ENCODE data around the gene EFCAB3. TPM values are rescaled to one million over a fixed set of nuclear protein-coding genes. Genes with fewer than 3 reads are reported as not detected.
"Not testable (repeated sequence)": the region's sequence is repeated elsewhere in the genome, so short reads cannot be mapped to it uniquely, and the experiment has no call there.

Gene EFCAB3
- polyA plus RNA-seq, 2 of the 4 experiments (the other 2 are of a cell fraction), result not detected

DNA sequence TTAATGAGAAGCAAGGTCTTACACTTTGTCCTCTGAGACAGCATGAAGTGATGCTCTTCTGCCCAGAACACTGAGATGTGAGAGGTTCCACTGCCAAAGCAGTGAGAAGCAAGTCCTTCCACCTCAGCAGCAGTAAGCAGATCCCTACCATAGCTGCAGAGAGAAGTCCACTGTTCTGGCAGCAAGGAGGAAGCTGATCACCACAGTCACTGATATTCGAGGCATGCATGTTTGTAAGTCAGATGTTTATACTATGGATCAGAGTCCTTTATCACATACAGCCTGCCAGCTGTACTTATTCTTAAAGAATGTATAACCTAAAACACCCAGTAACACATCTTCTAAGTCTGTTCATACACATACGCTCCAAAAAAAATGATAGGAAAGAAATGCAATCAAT lies 25.1 kb downstream of the EFCAB3 start:
- H3K9me3 ChIP-seq, result 0 out of 3 replicates have a peak, but pooled peaks cover 2% of the 10 kb centered on the region
- 44% methylated on average over 2 of the region's 2 CpGs for WGBS (ENCODE audit: missing lambda C conversion rate)
- DNase-seq (ENCODE audit: low read depth in 1 of 2, low spot score in 1 of 2) (no peak), FAIRE-seq (no peak), ATAC-seq (peak; percentile 34 to 36; a peak in 2 of 6 replicates)
- TF ChIP-seq HOXB13 (CRISPR knock-in tag; IDR thresholded peaks at IDR 0.05; ENCODE audit: low read depth) (no peak), ZNF302 (CRISPR knock-in tag; IDR thresholded peaks at IDR 0.05) (no peak), POLR2A (IDR thresholded peaks at IDR 0.05; ENCODE audit: low read length) (no peak), MYC (IDR thresholded peaks at IDR 0.05; ENCODE audit: borderline replicate concordance, low read length) (no peak), EP300 (IDR thresholded peaks at IDR 0.05) (no peak), ZC3H11A (IDR thresholded peaks at IDR 0.05) (no peak), FOSL2 (IDR thresholded peaks at IDR 0.05) (no peak), FOSL2 (CRISPR knock-in tag; IDR thresholded peaks at IDR 0.05) (no peak), ZFP36 (IDR thresholded peaks at IDR 0.05; ENCODE audit: borderline replicate concordance, partially characterized antibody) (no peak), HEYL (CRISPR knock-in tag; IDR thresholded peaks at IDR 0.05) (no peak), HDAC2 (IDR thresholded peaks at IDR 0.05) (no peak), ESRRA (IDR thresholded peaks at IDR 0.05; ENCODE audit: borderline replicate concordance, low read length) (no peak), PHF8 (IDR thresholded peaks at IDR 0.05; ENCODE audit: borderline replicate concordance, low read depth) (no peak), SREBF2 (IDR thresholded peaks at IDR 0.05) (no peak)
- TF ChIP-seq, protein P1, sequence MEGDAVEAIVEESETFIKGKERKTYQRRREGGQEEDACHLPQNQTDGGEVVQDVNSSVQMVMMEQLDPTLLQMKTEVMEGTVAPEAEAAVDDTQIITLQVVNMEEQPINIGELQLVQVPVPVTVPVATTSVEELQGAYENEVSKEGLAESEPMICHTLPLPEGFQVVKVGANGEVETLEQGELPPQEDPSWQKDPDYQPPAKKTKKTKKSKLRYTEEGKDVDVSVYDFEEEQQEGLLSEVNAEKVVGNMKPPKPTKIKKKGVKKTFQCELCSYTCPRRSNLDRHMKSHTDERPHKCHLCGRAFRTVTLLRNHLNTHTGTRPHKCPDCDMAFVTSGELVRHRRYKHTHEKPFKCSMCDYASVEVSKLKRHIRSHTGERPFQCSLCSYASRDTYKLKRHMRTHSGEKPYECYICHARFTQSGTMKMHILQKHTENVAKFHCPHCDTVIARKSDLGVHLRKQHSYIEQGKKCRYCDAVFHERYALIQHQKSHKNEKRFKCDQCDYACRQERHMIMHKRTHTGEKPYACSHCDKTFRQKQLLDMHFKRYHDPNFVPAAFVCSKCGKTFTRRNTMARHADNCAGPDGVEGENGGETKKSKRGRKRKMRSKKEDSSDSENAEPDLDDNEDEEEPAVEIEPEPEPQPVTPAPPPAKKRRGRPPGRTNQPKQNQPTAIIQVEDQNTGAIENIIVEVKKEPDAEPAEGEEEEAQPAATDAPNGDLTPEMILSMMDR (IDR thresholded peaks at IDR 0.05), result no peak
- TF ChIP-seq, protein P2, sequence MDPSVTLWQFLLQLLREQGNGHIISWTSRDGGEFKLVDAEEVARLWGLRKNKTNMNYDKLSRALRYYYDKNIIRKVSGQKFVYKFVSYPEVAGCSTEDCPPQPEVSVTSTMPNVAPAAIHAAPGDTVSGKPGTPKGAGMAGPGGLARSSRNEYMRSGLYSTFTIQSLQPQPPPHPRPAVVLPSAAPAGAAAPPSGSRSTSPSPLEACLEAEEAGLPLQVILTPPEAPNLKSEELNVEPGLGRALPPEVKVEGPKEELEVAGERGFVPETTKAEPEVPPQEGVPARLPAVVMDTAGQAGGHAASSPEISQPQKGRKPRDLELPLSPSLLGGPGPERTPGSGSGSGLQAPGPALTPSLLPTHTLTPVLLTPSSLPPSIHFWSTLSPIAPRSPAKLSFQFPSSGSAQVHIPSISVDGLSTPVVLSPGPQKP (IDR thresholded peaks at IDR 0.05; ENCODE audit: low read depth, low read length), result no peak
- TF ChIP-seq, protein P3, sequence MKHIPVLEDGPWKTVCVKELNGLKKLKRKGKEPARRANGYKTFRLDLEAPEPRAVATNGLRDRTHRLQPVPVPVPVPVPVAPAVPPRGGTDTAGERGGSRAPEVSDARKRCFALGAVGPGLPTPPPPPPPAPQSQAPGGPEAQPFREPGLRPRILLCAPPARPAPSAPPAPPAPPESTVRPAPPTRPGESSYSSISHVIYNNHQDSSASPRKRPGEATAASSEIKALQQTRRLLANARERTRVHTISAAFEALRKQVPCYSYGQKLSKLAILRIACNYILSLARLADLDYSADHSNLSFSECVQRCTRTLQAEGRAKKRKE (CRISPR knock-in tag; IDR thresholded peaks at IDR 0.05; ENCODE audit: low read depth), result no peak
- TF ChIP-seq, protein P4, sequence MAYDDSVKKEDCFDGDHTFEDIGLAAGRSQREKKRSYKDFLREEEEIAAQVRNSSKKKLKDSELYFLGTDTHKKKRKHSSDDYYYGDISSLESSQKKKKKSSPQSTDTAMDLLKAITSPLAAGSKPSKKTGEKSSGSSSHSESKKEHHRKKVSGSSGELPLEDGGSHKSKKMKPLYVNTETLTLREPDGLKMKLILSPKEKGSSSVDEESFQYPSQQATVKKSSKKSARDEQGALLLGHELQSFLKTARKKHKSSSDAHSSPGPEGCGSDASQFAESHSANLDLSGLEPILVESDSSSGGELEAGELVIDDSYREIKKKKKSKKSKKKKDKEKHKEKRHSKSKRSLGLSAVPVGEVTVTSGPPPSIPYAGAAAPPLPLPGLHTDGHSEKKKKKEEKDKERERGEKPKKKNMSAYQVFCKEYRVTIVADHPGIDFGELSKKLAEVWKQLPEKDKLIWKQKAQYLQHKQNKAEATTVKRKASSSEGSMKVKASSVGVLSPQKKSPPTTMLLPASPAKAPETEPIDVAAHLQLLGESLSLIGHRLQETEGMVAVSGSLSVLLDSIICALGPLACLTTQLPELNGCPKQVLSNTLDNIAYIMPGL (CRISPR knock-in tag; IDR thresholded peaks at IDR 0.05; ENCODE audit: borderline replicate concordance), result no peak
- TF ChIP-seq, protein P5, sequence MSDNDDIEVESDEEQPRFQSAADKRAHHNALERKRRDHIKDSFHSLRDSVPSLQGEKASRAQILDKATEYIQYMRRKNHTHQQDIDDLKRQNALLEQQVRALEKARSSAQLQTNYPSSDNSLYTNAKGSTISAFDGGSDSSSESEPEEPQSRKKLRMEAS (IDR thresholded peaks at IDR 0.05), result no peak
- no peak overlapping the region for H3K27ac ChIP-seq
- no peak overlapping the region for H3K4me2 ChIP-seq
- no peak overlapping the region for H3K4me3 ChIP-seq
- CTCF ChIA-PET, result interaction anchor here (0.6 to 2.3 kb wide), 3 partner anchors 16 to 230 kb away, joined by 3 to 12 read pairs (median 3); no protein-coding TSS in a partner anchor
- no peaks in the 10 kb centered on the region for H3K4me1 ChIP-seq
- POLR2A ChIA-PET, result no interaction called here

DNA sequence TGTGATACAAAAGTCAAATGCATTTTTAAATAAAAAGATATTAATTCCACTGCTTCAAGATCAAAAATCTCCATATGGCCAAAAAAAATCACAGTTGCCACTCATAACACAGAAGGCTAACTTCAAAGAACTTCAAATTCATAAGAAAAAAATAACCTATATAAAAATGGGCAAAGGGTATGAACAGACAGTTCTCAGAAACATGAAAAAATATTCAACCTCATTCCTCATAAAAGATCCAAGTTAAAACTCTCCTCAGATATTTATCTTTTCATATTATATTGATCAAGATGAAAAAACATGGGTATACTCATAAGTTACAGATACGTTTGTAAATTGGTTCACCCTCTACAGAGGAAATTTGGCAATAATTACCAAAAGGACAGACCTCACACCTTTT lies 32.7 kb downstream of the EFCAB3 start:
- H3K27ac ChIP-seq; DNase-seq (ENCODE audit: low read depth in 1 of 2, low spot score in 1 of 2); H3K4me3 ChIP-seq; H3K4me1 ChIP-seq; CTCF ChIA-PET; H3K9me3 ChIP-seq; H3K4me2 ChIP-seq; ATAC-seq; POLR2A ChIA-PET: not testable (repeated sequence)
- peak; percentile 51 for FAIRE-seq
- 19% methylated on average over 1 of the region's 1 CpG for WGBS (ENCODE audit: missing lambda C conversion rate)

Data from A549 (cell line).